ENCODE measurements around the gene NHSL1.
A peak's percentile ranks its signal among the peaks of the same experiment; 100 is the strongest.

The NHSL1 gene

GRCh38 chr6:138440758-138441357 lies 58.4 kb downstream of the NHSL1 start:
- Histone ChIP-seq H3K4me2 (ENCODE audit: low read length) (peak overlapping the region; percentile 32), H3K9me3 (ENCODE audit: insufficient read depth, low read length) (no peaks in the 10 kb centered on the region), H3K4me3 (ENCODE audit: low read length) (no peak overlapping the region), H3K27ac (ENCODE audit: low read length) (no peak overlapping the region), H4K20me1 (ENCODE audit: insufficient read depth, low read length) (no peaks in the 10 kb centered on the region), H3K9ac (ENCODE audit: low read length) (no peak overlapping the region), H3K4me1 (ENCODE audit: low read length) (peaks cover 15% of the 10 kb centered on the region), H2AFZ (ENCODE audit: low read depth, low read length) (no peak overlapping the region), H3K79me2 (ENCODE audit: low read length) (no peaks in the 10 kb centered on the region), H3K27me3 (ENCODE audit: low read depth, low read length) (no peaks in the 10 kb centered on the region), H3K36me3 (replicated peaks; ENCODE audit: low read depth, low read length) (no peaks in the 10 kb centered on the region)
- TF ChIP-seq EZH2phosphoT487 (IDR thresholded peaks at IDR 0.05; ENCODE audit: low read depth), result no peak
- no peak for TF ChIP-seq CTCF (IDR thresholded peaks at IDR 0.05; ENCODE audit: low read depth, low read length)

- Histone ChIP-seq H3K4me2 (ENCODE audit: low read length) (no peak overlapping the region), H3K4me3 (ENCODE audit: low read length) (no peak overlapping the region), H3K27me3 (ENCODE audit: low read depth, low read length) (no peaks in the 10 kb centered on the region), H3K4me1 (ENCODE audit: low read length) (peaks cover 19% of the 10 kb centered on the region), H3K36me3 (replicated peaks; ENCODE audit: low read depth, low read length) (no peaks in the 10 kb centered on the region), H4K20me1 (ENCODE audit: insufficient read depth, low read length) (no peaks in the 10 kb centered on the region), H3K27ac (ENCODE audit: low read length) (no peak overlapping the region), H2AFZ (ENCODE audit: low read depth, low read length) (no peak overlapping the region), H3K9ac (ENCODE audit: low read length) (no peak overlapping the region), H3K79me2 (ENCODE audit: low read length) (no peaks in the 10 kb centered on the region), H3K9me3 (ENCODE audit: insufficient read depth, low read length) (no peaks in the 10 kb centered on the region)
- no peak for TF ChIP-seq EZH2phosphoT487 (IDR thresholded peaks at IDR 0.05; ENCODE audit: low read depth)
- TF ChIP-seq CTCF (IDR thresholded peaks at IDR 0.05; ENCODE audit: low read depth, low read length), result no peak
These were observed 59.0 kb downstream of the NHSL1 start for GRCh38 chr6:138440296-138440695.

GRCh38 chr6:138439546-138439945 lies 59.7 kb downstream of the NHSL1 start:
- H3K9me3 ChIP-seq (ENCODE audit: insufficient read depth, low read length), result no peaks in the 10 kb centered on the region

GRCh38 chr6:138434925-138435324 lies 64.4 kb downstream of the NHSL1 start:
- no peak overlapping the region; the same call in 1 of the 2 replicates for H3K27ac ChIP-seq (ENCODE audit: low read length)
- H3K4me3 ChIP-seq (ENCODE audit: low read length), result no peak overlapping the region
- no peak for TF ChIP-seq EZH2phosphoT487 (IDR thresholded peaks at IDR 0.05; ENCODE audit: low read depth)
- TF ChIP-seq CTCF (IDR thresholded peaks at IDR 0.05; ENCODE audit: low read depth, low read length), result no peak
- no peaks in the 10 kb centered on the region for H3K36me3 ChIP-seq (replicated peaks; ENCODE audit: low read depth, low read length)
- H3K9me3 ChIP-seq (ENCODE audit: insufficient read depth, low read length), result no peaks in the 10 kb centered on the region
- no peaks in the 10 kb centered on the region for H4K20me1 ChIP-seq (ENCODE audit: insufficient read depth, low read length)
- peak overlapping the region; percentile 48 for H3K4me2 ChIP-seq (ENCODE audit: low read length)
- no peaks in the 10 kb centered on the region for H3K27me3 ChIP-seq (ENCODE audit: low read depth, low read length)
- no peak overlapping the region for H2AFZ ChIP-seq (ENCODE audit: low read depth, low read length)
- H3K9ac ChIP-seq (ENCODE audit: low read length), result no peak overlapping the region
- no peaks in the 10 kb centered on the region for H3K79me2 ChIP-seq (ENCODE audit: low read length)
- H3K4me1 ChIP-seq (ENCODE audit: low read length), result peaks cover 22% of the 10 kb centered on the region

More at GRCh38 chr6:138439546-138439945, 59.7 kb downstream of the NHSL1 start:
- H3K79me2 ChIP-seq (ENCODE audit: low read length), result no peaks in the 10 kb centered on the region
- H3K27me3 ChIP-seq (ENCODE audit: low read depth, low read length), result no peaks in the 10 kb centered on the region
- no peak overlapping the region for H3K27ac ChIP-seq (ENCODE audit: low read length)
- H3K4me1 ChIP-seq (ENCODE audit: low read length), result peaks cover 27% of the 10 kb centered on the region
- no peaks in the 10 kb centered on the region for H4K20me1 ChIP-seq (ENCODE audit: insufficient read depth, low read length)
- no peak overlapping the region for H3K4me3 ChIP-seq (ENCODE audit: low read length)
- no peaks in the 10 kb centered on the region for H3K36me3 ChIP-seq (replicated peaks; ENCODE audit: low read depth, low read length)
- TF ChIP-seq EZH2phosphoT487 (IDR thresholded peaks at IDR 0.05; ENCODE audit: low read depth), result no peak
- TF ChIP-seq CTCF (IDR thresholded peaks at IDR 0.05; ENCODE audit: low read depth, low read length), result no peak
- H3K4me2 ChIP-seq (ENCODE audit: low read length), result no peak overlapping the region
- H2AFZ ChIP-seq (ENCODE audit: low read depth, low read length), result no peak overlapping the region
- H3K9ac ChIP-seq (ENCODE audit: low read length), result no peak overlapping the region

Data from OCI-LY3 (cell line).